ENCODE results near the gene ZNF574. TPM values are rescaled to one million over a fixed set of nuclear protein-coding genes. Genes with fewer than 3 reads are reported as not detected.
A peak's percentile ranks its signal among the peaks of the same experiment; 100 is the strongest.
"Not testable (repeated sequence)": the region's sequence is repeated elsewhere in the genome, so short reads cannot be mapped to it uniquely, and the experiment has no call there.

ZNF574 gene
- total RNA-seq, 2 donors from 2014 or later, result 24.4 to 44.1 TPM

DNA sequence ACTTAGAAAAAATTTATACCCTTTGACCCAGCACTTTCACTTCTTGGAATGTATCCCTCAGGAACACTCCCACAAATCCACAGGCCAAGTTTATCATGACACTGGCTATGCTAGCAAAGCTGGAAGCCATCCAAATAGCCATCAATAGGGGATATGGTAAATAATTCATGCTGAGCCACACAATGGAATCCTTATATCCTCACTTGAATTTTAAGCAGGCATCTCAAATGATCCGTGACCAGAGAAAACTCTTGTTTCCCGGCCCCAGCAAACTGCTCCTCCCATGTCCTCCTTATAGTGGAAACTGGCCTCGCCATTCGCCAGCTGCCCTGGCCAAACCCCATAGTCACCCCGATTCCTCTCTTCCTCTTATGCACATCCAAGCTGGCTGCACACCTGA is 43.5 kb upstream of the ZNF574 start:
- intact Hi-C loops (cut with DNase I), result no loop called here
- WGBS, result 60% methylated on average over 5 of the region's 5 CpGs
- no peaks in the 10 kb centered on the region for H3K9me3 ChIP-seq
- no peak for DNase-seq (ENCODE audit: low spot score)
- no peak for TF ChIP-seq POLR2A (IDR thresholded peaks at IDR 0.05)
- no peak for TF ChIP-seq POLR2AphosphoS5 (IDR thresholded peaks at IDR 0.05)
- TF ChIP-seq, protein P1, sequence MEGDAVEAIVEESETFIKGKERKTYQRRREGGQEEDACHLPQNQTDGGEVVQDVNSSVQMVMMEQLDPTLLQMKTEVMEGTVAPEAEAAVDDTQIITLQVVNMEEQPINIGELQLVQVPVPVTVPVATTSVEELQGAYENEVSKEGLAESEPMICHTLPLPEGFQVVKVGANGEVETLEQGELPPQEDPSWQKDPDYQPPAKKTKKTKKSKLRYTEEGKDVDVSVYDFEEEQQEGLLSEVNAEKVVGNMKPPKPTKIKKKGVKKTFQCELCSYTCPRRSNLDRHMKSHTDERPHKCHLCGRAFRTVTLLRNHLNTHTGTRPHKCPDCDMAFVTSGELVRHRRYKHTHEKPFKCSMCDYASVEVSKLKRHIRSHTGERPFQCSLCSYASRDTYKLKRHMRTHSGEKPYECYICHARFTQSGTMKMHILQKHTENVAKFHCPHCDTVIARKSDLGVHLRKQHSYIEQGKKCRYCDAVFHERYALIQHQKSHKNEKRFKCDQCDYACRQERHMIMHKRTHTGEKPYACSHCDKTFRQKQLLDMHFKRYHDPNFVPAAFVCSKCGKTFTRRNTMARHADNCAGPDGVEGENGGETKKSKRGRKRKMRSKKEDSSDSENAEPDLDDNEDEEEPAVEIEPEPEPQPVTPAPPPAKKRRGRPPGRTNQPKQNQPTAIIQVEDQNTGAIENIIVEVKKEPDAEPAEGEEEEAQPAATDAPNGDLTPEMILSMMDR (IDR thresholded peaks at IDR 0.05), result no peak
- H3K36me3 ChIP-seq, result no peaks in the 10 kb centered on the region
- no peak overlapping the region for H3K4me3 ChIP-seq
- no peaks in the 10 kb centered on the region for H3K4me1 ChIP-seq (replicated peaks)
- no peak overlapping the region for H3K27ac ChIP-seq
- H3K27me3 ChIP-seq (replicated peaks; ENCODE audit: insufficient read depth), result no peaks in the 10 kb centered on the region

DNA sequence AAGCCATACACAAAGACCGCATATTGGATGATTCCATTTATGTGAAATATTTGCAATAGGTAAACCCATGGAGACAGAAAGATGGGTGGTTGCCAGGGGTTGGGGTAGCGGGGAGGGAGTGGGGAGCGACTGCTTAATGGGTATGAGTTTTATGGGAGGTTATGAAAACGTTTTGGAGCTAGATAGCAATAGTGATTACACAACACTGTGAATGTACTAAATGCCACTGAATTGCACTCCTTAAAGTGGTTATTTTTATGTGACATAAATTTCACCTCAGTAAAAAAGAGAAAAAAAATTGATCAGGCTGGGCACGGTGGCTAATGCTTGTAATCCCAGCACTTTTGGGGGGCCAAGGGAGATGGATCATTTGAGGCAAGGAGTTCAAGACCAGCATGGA is 42.6 kb upstream of the ZNF574 start:
- no peak overlapping the region for H3K4me3 ChIP-seq
- H3K27ac ChIP-seq, result no peak overlapping the region
- no peaks in the 10 kb centered on the region for H3K27me3 ChIP-seq (replicated peaks; ENCODE audit: insufficient read depth)
- 36% methylated on average over 5 of the region's 5 CpGs for WGBS
- no peaks in the 10 kb centered on the region for H3K4me1 ChIP-seq (replicated peaks)
- no peak for DNase-seq (ENCODE audit: low spot score)
- no peaks in the 10 kb centered on the region for H3K36me3 ChIP-seq
- intact Hi-C loops (cut with DNase I), result no loop called here
- no peaks in the 10 kb centered on the region for H3K9me3 ChIP-seq
- TF ChIP-seq, protein P1 (IDR thresholded peaks at IDR 0.05), result no peak
- TF ChIP-seq POLR2A (IDR thresholded peaks at IDR 0.05), result no peak
- TF ChIP-seq POLR2AphosphoS5 (IDR thresholded peaks at IDR 0.05), result no peak

DNA sequence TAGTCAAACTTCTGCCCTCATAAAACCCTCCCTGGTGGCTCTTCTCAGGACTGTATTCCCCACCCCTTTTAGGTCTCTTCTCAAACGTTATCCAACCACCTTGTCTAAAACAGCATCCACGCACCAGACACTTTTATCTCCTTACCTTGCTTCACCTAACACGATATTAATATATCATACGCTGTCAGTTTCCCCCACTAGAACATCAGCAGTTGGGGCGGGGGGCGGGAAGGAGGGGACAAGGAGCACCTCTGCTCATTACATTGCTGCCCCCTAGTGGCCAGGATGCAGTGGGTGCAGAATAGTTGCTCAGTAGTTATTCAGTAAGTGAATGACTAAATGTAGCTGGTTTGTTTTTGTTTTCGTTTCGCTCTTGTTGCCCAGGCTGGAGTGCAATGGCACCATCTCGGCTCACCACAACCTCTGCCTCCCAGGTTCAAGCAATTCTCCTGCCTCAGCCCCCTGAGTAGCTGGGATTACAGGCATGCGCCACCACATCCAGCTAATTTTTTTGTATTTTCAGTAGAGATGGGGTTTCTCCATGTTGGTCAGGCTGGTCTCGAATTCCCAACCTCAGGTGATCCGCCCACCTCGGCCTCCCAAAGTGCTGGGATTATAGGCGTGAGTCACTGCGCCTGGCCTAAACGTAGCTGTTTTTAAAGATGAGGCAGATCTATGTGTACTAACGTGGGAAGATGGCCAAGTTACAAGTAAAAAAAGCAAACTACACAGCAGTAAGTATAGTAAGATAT is 41.1 kb upstream of the ZNF574 start:
- H3K4me1 ChIP-seq (replicated peaks); H3K36me3 ChIP-seq; H3K9me3 ChIP-seq; H3K4me3 ChIP-seq; intact Hi-C loops (cut with DNase I); H3K27me3 ChIP-seq (replicated peaks; ENCODE audit: insufficient read depth); H3K27ac ChIP-seq: not testable (repeated sequence)
- WGBS, result 56% methylated on average over 17 of the region's 17 CpGs
- TF ChIP-seq, protein P1 (IDR thresholded peaks at IDR 0.05), result peak; percentile 50 to 65 (median 54)
- DNase-seq (ENCODE audit: low spot score), result peak; percentile 20

DNA sequence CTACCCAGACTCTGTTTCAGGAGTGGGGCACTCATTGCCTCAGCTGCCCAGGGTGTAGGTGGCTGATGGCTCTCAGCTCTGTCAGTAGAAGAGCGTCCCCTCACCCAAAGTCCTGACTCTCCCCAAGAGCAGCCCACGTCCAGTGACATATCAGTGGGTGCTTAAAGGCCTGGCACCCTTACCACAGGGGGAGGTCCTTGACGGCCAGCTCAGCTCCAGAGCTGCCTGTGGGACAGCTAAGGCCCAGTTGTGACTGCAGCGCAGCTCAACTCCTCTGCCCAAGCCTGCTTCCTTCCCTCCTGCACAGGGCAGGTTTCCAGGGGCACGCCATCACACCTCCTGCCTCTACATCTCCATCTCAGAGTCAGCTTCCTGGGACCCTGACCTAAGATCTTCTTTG is 38.3 kb upstream of the ZNF574 start:
- intact Hi-C loops (cut with DNase I), result no loop called here
- WGBS, result 74% methylated on average over 5 of the region's 5 CpGs
- no peaks in the 10 kb centered on the region for H3K36me3 ChIP-seq

More for the DNA sequence above, 38.3 kb upstream of the ZNF574 start:
- Histone ChIP-seq H3K4me1 (replicated peaks) (no peaks in the 10 kb centered on the region), H3K27ac (no peak overlapping the region), H3K4me3 (no peak overlapping the region), H3K27me3 (replicated peaks; ENCODE audit: insufficient read depth) (no peaks in the 10 kb centered on the region), H3K9me3 (no peaks in the 10 kb centered on the region)
- no peak for DNase-seq (ENCODE audit: low spot score)
- TF ChIP-seq POLR2AphosphoS5 (IDR thresholded peaks at IDR 0.05) (no peak), POLR2A (IDR thresholded peaks at IDR 0.05) (no peak)
- TF ChIP-seq, protein P1 (IDR thresholded peaks at IDR 0.05), result no peak

Measured in prostate gland (tissue), 2 donors.